Occipital lobe (tissue), 2 donors: ENCODE data around the gene BOK. TPM values are rescaled to one million over a fixed set of nuclear protein-coding genes. Genes with fewer than 3 reads are reported as not detected.
"Not testable (repeated sequence)": the region's sequence is repeated elsewhere in the genome, so short reads cannot be mapped to it uniquely, and the experiment has no call there.

ENCODE experiments used
- DNase-seq: peaks from one replicate; lab custom pipeline; 2025; lab: John Stamatoyannopoulos, UW
- total RNA-seq: library from RNA; depleted of rRNA; stranded (reverse); fragments of >200 nt; gene quantifications from one replicate; pipeline ENCODE4 v1.2.3, GENCODE V29; 2014

BOK gene
- total RNA-seq, 1 donor from 2014 or later: 22.8 TPM

- DNase-seq: no peak
These were observed 13.5 kb downstream of the BOK start for GRCh38 chr2:241571821-241572620.

- not testable (repeated sequence) for DNase-seq
These were observed 14.5 kb downstream of the BOK start for GRCh38 chr2:241572915-241573651.

- DNase-seq: no peak
These were observed 15.2 kb downstream of the BOK start for GRCh38 chr2:241573741-241574140.

GRCh38 chr2:241574911-241575623, 16.5 kb downstream of the BOK start:
- DNase-seq: no peak

GRCh38 chr2:241575624-241576292, 17.2 kb downstream of the BOK start:
- no peak for DNase-seq

DNA sequence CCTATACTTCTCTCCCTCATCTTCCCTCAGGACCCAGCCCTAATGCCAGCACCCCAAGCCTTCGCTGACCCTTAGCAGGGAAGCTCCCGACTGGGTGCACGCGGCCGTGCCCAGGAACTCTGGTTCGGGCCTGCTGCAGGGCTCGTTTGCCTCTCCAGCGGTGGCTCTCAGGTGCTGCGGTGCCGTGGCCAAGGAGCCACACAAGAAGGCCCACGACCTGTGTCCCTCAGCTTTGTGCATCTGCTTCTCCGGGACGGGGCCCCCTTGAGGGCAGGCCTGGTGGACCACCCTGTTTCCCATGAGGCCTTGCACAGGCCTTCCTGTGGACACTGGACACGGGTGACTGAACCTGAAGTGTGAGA, 17.7 kb downstream of the BOK start:
- DNase-seq: no peak

DNA sequence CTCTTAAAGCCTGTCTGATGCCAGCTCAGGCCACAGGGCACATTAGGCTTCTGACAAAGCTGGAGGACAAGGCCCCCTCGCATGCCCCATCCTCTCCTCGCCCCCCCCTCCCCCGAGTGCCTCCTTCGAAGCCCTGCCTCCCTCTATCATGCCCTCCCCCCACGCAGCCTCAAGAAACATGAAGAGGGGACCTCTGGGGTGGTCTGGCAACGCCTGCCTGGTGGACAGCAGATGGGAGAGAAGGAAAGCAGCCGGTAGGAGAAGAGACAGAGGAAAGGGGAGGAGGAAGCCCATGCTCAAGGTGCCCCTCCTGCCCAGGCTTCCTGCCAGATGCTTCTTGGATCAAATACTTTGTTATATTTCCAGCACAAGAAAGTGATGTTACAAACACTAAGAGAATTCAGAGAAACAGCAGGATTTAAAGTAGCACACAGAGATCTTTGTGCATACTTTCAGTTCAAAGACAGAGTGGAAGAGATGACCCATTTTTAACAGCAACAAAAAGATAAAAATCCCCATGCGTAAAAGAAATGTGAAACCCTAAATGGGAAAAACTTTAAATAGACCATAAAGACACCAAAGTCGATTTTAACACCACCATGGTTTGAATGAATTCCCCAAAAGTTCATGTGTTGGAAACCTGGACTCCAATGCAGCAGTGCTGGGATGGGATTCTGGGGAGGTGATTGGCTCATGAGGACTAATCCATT, 19.0 kb downstream of the BOK start:
- no peak for DNase-seq

- no peak for DNase-seq
These were observed 20.7 kb downstream of the BOK start for GRCh38 chr2:241579281-241579680.

- no peak for DNase-seq
These were observed 23.8 kb downstream of the BOK start for GRCh38 chr2:241582328-241582727.

- no peak for DNase-seq
These were observed 24.3 kb downstream of the BOK start for GRCh38 chr2:241582806-241583205.

DNA sequence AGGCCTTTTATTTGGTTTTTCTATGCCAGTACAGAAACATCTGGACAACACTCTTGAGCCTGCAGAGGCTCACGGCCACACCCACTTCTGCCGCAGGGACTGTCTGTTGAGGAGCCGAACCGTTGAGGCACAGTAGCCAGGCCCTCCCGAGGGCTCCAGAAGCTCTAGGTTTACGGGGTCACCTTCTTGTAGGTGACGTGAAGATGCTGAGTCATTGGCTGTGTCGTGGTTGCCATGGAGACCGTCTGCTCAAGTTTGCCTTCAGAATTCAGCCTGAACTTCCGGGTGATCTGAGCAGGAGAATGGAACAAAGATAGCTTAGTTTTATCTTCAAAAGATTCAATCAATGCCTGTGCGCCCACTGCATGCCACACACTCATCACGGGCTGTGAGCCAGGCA, 25.9 kb downstream of the BOK start:
- DNase-seq: no peak

- DNase-seq: no peak
These were observed 28.2 kb downstream of the BOK start for GRCh38 chr2:241586564-241587264.

DNA sequence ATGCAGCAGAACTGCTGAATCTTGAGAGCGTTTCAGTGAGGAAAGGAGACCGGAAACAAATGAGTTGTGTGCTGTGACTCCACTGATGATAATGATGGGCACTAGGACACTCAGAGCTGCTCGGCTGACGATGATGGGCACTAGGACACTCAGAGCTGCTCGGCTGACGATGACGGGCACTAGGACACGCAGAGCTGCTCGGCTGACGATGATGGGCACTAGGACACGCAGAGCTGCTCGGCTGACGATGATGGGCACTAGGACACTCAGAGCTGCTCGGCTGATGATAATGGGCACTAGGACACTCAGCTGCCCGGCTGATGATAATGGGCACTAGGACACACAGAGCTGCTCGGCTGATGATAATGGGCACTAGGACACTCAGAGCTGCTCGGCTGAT, 31.3 kb downstream of the BOK start:
- not testable (repeated sequence) for DNase-seq

- not testable (repeated sequence) for DNase-seq
These were observed 32.2 kb downstream of the BOK start for GRCh38 chr2:241590496-241591455.

GRCh38 chr2:241592126-241592845, 33.7 kb downstream of the BOK start:
- no peak for DNase-seq

- no peak for DNase-seq
These were observed 34.7 kb downstream of the BOK start for GRCh38 chr2:241593271-241593670.

DNA sequence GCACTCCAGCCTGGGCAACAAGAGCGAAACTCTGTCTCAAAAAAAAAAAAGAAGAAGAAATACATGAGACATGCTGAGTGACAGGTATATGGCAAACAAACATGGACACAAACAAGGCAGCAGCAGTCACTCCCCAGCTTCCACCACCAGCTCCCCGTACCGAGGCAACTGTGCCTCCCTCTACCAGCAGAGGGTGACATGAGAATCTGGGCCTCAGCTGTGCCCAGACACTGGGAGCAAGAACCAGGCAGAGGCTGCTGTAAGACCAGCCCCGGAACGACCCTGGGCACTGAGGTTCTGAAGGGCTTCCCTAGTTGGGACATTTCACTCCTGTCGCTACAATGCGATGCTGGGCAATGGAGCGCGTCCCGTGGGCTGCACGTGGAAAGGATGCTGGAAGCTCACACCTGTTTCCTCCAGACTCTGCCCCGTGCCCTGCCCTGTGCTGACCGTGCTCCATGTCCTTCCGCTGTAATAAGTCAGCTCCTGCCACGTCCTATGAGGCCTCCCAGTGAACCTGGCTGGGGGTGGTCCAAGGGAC, 37.1 kb downstream of the BOK start:
- DNase-seq: no peak

DNA sequence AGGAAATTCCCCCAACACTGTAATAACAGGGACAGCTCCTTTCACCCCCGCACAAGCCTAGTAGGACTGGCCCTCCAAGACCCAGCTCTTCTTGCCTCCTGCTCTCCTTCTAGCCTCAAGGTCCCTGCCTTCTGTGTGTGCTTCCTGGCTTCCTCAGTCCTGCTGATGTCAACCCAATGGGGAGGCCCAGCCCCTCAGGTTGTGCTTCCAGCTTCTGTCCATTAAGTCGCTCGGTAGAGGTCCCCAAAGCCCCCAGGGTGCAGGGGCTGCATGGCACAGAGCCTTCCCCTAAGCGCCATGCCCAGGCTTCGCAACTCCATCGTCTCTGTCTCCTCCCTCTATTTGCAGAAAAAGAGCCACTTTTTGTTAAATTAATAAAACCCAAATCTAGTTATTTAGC, 39.0 kb downstream of the BOK start:
- DNase-seq: no peak
